ENCODE measurements around the gene ILF3.

DNA sequence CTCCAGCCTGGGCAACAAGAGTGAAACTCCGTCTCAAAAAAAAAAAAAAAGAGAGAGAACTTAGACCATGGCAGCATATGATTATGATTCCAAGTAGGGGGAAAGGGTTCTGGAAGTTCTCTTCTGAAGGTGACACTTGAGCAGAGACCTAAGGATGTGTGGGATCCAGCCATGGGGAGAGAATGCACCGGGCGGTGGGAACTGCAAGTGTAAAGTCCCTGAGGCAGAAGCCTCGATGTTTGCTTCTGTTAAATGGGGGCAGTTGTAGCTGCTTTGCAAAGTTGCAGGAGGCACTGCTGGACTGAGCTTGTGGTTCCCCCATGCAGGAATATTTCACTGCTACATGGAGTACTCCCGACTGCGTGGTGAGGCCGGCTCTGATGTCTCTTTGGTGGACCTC lies 19.7 kb upstream of the ILF3 start:
- TF ChIP-seq, protein P1, sequence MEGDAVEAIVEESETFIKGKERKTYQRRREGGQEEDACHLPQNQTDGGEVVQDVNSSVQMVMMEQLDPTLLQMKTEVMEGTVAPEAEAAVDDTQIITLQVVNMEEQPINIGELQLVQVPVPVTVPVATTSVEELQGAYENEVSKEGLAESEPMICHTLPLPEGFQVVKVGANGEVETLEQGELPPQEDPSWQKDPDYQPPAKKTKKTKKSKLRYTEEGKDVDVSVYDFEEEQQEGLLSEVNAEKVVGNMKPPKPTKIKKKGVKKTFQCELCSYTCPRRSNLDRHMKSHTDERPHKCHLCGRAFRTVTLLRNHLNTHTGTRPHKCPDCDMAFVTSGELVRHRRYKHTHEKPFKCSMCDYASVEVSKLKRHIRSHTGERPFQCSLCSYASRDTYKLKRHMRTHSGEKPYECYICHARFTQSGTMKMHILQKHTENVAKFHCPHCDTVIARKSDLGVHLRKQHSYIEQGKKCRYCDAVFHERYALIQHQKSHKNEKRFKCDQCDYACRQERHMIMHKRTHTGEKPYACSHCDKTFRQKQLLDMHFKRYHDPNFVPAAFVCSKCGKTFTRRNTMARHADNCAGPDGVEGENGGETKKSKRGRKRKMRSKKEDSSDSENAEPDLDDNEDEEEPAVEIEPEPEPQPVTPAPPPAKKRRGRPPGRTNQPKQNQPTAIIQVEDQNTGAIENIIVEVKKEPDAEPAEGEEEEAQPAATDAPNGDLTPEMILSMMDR (CRISPR knock-in tag; IDR thresholded peaks at IDR 0.05), result no peak
- no peak for TF ChIP-seq ZNF879 (CRISPR knock-in tag; IDR thresholded peaks at IDR 0.05)
- TF ChIP-seq, protein P2, sequence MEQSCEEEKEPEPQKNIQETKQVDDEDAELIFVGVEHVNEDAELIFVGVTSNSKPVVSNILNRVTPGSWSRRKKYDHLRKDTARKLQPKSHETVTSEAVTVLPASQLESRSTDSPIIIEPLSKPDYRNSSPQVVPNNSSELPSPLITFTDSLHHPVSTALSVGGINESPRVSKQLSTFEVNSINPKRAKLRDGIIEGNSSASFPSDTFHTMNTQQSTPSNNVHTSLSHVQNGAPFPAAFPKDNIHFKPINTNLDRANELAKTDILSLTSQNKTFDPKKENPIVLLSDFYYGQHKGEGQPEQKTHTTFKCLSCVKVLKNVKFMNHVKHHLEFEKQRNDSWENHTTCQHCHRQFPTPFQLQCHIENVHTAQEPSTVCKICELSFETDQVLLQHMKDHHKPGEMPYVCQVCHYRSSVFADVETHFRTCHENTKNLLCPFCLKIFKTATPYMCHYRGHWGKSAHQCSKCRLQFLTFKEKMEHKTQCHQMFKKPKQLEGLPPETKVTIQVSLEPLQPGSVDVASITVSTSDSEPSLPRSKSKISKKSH (CRISPR knock-in tag; IDR thresholded peaks at IDR 0.05; ENCODE audit: borderline replicate concordance), result no peak
- TF ChIP-seq SIN3A (IDR thresholded peaks at IDR 0.05; ENCODE audit: borderline replicate concordance, low read depth, low read length), result no peak
- no peak for TF ChIP-seq SMAD1 (CRISPR knock-in tag; IDR thresholded peaks at IDR 0.05; ENCODE audit: borderline replicate concordance, low read depth)
- no peak for TF ChIP-seq THAP11 (CRISPR knock-in tag; IDR thresholded peaks at IDR 0.05)
- TF ChIP-seq, protein P3, sequence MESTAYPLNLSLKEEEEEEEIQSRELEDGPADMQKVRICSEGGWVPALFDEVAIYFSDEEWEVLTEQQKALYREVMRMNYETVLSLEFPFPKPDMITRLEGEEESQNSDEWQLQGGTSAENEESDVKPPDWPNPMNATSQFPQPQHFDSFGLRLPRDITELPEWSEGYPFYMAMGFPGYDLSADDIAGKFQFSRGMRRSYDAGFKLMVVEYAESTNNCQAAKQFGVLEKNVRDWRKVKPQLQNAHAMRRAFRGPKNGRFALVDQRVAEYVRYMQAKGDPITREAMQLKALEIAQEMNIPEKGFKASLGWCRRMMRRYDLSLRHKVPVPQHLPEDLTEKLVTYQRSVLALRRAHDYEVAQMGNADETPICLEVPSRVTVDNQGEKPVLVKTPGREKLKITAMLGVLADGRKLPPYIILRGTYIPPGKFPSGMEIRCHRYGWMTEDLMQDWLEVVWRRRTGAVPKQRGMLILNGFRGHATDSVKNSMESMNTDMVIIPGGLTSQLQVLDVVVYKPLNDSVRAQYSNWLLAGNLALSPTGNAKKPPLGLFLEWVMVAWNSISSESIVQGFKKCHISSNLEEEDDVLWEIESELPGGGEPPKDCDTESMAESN (CRISPR knock-in tag; conservative IDR thresholded peaks at IDR 0.05), result no peak
- TF ChIP-seq ZNF124 (CRISPR knock-in tag; IDR thresholded peaks at IDR 0.05), result no peak
- TF ChIP-seq FOSL2 (CRISPR knock-in tag; IDR thresholded peaks at IDR 0.05), result no peak
- TF ChIP-seq FOSL1 (CRISPR knock-in tag; IDR thresholded peaks at IDR 0.05; ENCODE audit: borderline replicate concordance), result no peak
- no peak for TF ChIP-seq GABPA (IDR thresholded peaks at IDR 0.05; ENCODE audit: low read depth, low read length)
- TF ChIP-seq GABPA (CRISPR knock-in tag; IDR thresholded peaks at IDR 0.05; ENCODE audit: low read depth), result no peak

Data from HepG2 (cell line).